Mucosa of rectum (tissue), 2 donors: ENCODE measurements around the gene TCF4.

ENCODE experiments used
- H3K27ac ChIP-seq, 2 donors: one replicate each; pipeline ENCODE4 v1.7.0; 2013; ENCODE audit warnings: inconsistent platforms in 2 of 2, low read depth in 2 of 2, low read length in 2 of 2
- H3K27me3 ChIP-seq, 2 donors: one replicate each; pipeline ENCODE4 v1.7.0; 2013; ENCODE audit warnings: low read length in 2 of 2; ENCODE audit not compliant: control insufficient read depth in 2 of 2, insufficient read depth in 2 of 2
- H3K36me3 ChIP-seq, 2 donors: one replicate each; pipeline ENCODE4 v1.7.0; 2013; ENCODE audit warnings: low read length in 2 of 2; ENCODE audit not compliant: control insufficient read depth in 2 of 2, insufficient read depth in 2 of 2
- H3K4me1 ChIP-seq, 2 donors: one replicate each; pipeline ENCODE4 v1.7.0; 2013; ENCODE audit warnings: low read length in 2 of 2, mild to moderate bottlenecking in 1 of 2; ENCODE audit not compliant: control insufficient read depth in 2 of 2, insufficient read depth in 2 of 2
- H3K4me3 ChIP-seq, 2 donors: one replicate each; pipeline ENCODE4 v1.7.0; 2013; ENCODE audit warnings: low read length in 2 of 2
- H3K9ac ChIP-seq, 2 donors: one replicate each; pipeline ENCODE4 v1.7.0; 2013; ENCODE audit warnings: low read length in 2 of 2, low read depth in 1 of 2, mild to moderate bottlenecking in 1 of 2
- H3K9me3 ChIP-seq, 2 donors: one replicate each; pipeline ENCODE4 v1.7.0; 2013; ENCODE audit warnings: low read length in 2 of 2; ENCODE audit not compliant: control insufficient read depth in 2 of 2
- donor health status: healthy.
- donor health status: Normal muscosa, but diverticular disease.

The TCF4 gene

GRCh38 chr18:55384551-55385275, 203.3 kb downstream of the TCF4 start:
- Histone ChIP-seq H3K4me3 (no peak overlapping the region), H3K4me1 (no peaks in the 10 kb centered on the region), H3K27me3 (no peaks in the 10 kb centered on the region), H3K36me3 (no peaks in the 10 kb centered on the region), H3K9me3 (no peaks in the 10 kb centered on the region), H3K9ac (no peak overlapping the region), H3K27ac (no peak overlapping the region)

GRCh38 chr18:55384115-55384514, 203.9 kb downstream of the TCF4 start:
- Histone ChIP-seq H3K9ac (no peak overlapping the region), H3K36me3 (no peaks in the 10 kb centered on the region), H3K27ac (no peak overlapping the region), H3K4me1 (no peaks in the 10 kb centered on the region), H3K27me3 (no peaks in the 10 kb centered on the region), H3K4me3 (no peak overlapping the region), H3K9me3 (no peaks in the 10 kb centered on the region)

GRCh38 chr18:55382277-55382805, 205.7 kb downstream of the TCF4 start:
- Histone ChIP-seq H3K4me3 (no peak overlapping the region), H3K9me3 (no peaks in the 10 kb centered on the region), H3K27me3 (no peaks in the 10 kb centered on the region), H3K36me3 (no peaks in the 10 kb centered on the region), H3K9ac (no peak overlapping the region), H3K4me1 (no peaks in the 10 kb centered on the region), H3K27ac (no peak overlapping the region)

DNA sequence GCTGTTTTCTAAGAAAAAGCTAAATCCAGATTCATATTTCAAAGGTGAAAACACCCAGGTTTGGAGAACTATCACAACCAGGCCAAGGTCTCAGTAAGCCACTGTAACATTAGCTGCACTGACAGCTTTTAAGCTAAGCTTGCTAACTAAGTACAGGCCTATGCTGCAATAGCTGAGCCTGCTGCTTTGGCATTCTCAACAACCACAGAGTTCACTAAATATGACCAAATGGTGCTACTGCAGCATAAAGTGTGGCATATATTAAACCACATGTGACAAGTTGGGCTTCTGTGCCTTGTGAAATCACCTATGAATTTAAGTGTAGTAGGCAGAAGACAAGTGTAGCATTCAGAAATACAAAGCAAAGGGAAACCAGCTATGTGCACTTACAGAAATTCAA, 206.7 kb downstream of the TCF4 start:
- H3K4me3 ChIP-seq = no peak overlapping the region
- no peaks in the 10 kb centered on the region for H3K4me1 ChIP-seq
- H3K9me3 ChIP-seq = no peaks in the 10 kb centered on the region
- H3K27me3 ChIP-seq = no peaks in the 10 kb centered on the region
- H3K9ac ChIP-seq = no peak overlapping the region
- H3K36me3 ChIP-seq = no peaks in the 10 kb centered on the region
- no peak overlapping the region for H3K27ac ChIP-seq

DNA sequence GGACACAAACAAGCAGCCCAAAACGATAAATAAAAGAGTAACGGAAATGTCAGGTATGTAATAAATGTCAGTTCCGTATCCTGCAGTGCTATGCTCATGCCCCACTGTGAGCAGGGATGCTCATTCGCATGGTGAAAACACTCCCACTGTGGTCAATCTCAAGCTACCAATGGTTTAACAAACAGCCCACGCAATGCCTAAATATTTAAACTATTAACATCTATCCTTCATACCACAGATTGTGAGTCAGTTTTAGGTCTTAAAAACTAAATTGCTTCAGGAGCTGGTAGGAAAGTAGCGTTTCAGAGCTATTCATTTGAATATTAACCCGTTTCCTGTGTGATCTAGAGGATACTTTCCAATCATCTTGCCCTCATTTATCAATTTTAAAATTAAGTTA, 207.4 kb downstream of the TCF4 start:
- H3K36me3 ChIP-seq = no peaks in the 10 kb centered on the region
- H3K9me3 ChIP-seq = no peaks in the 10 kb centered on the region
- H3K9ac ChIP-seq = no peak overlapping the region
- H3K27ac ChIP-seq = no peak overlapping the region
- no peak overlapping the region for H3K4me3 ChIP-seq
- no peaks in the 10 kb centered on the region for H3K4me1 ChIP-seq
- H3K27me3 ChIP-seq = no peaks in the 10 kb centered on the region

- Histone ChIP-seq H3K4me3 (no peak overlapping the region), H3K9me3 (no peaks in the 10 kb centered on the region), H3K9ac (no peak overlapping the region), H3K4me1 (no peaks in the 10 kb centered on the region), H3K36me3 (no peaks in the 10 kb centered on the region), H3K27ac (no peak overlapping the region), H3K27me3 (no peaks in the 10 kb centered on the region)
Observed at GRCh38 chr18:55376387-55376786, 211.6 kb downstream of the TCF4 start.

DNA sequence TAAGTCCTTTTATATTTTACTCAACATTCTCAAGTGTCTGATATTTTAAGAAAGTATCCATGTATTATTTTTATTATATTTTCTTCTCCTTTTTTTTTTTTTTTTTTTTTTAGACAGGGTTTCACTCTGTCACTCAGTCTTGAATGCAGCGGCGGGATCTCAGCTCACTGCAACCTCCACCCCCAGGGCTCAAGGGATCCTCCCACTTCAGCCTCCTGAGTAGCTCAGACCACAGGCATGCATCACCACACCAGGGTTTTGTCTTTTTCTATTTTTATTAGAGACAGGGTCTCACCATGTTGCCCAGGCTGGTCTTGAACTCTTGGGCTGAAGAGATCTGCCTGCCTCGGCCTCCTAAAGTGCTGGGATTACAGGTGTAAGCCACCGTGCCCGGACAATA, 212.1 kb downstream of the TCF4 start:
- Histone ChIP-seq H3K4me1 (no peaks in the 10 kb centered on the region), H3K36me3 (no peaks in the 10 kb centered on the region), H3K4me3 (no peak overlapping the region), H3K27me3 (no peaks in the 10 kb centered on the region), H3K9ac (no peak overlapping the region), H3K27ac (no peak overlapping the region), H3K9me3 (no peaks in the 10 kb centered on the region)

- Histone ChIP-seq H3K4me3 (no peak overlapping the region), H3K9me3 (no peaks in the 10 kb centered on the region), H3K27me3 (no peaks in the 10 kb centered on the region), H3K36me3 (no peaks in the 10 kb centered on the region), H3K27ac (no peak overlapping the region), H3K9ac (no peak overlapping the region), H3K4me1 (no peaks in the 10 kb centered on the region)
Observed at GRCh38 chr18:55374741-55375140, 213.3 kb downstream of the TCF4 start.

GRCh38 chr18:55372209-55372608, 215.8 kb downstream of the TCF4 start:
- Histone ChIP-seq H3K9ac (no peak overlapping the region), H3K4me1 (no peaks in the 10 kb centered on the region), H3K27me3 (no peaks in the 10 kb centered on the region), H3K36me3 (no peaks in the 10 kb centered on the region), H3K9me3 (no peaks in the 10 kb centered on the region), H3K4me3 (no peak overlapping the region), H3K27ac (no peak overlapping the region)

DNA sequence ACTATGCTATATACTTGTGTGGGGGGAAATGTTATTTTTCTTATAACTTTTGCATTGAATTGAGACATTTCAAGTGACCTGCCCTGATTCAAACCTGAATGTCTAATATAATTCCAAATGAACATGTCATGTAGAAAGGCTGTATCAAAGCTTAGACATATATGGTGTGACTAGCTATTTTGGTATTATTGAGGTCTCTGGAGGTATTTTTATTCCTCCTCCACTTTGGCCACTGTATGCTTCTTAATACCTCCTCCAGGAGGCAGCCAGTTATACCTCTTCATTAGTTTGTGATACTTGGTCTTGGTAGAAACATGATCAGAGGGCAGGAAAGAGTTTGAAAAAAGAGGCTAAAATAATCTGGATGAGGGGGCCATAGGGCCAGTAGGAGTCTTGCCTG, 217.1 kb downstream of the TCF4 start:
- Histone ChIP-seq H3K9me3 (no peaks in the 10 kb centered on the region), H3K27me3 (no peaks in the 10 kb centered on the region), H3K27ac (no peak overlapping the region), H3K4me1 (no peaks in the 10 kb centered on the region), H3K36me3 (no peaks in the 10 kb centered on the region), H3K4me3 (no peak overlapping the region), H3K9ac (no peak overlapping the region)
